K562 (cell line): ENCODE results near the gene LAMB3. TPM values are rescaled to one million over a fixed set of nuclear protein-coding genes. Genes with fewer than 3 reads are reported as not detected.

Experiments used
- CBFB ChIP-seq: sonication (generic); formaldehyde crosslinking; IDR thresholded peaks from 2 replicates; pipeline ENCODE4 v1.4.0; 2020; ENCODE audit warnings: mild to moderate bottlenecking, missing genetic modification reagents
- ELF1 ChIP-seq: fragments of 200-800 bp; sonication (Bioruptor generic); IDR thresholded peaks from 2 replicates; pipeline ENCODE4 v1.6.1; 2016; ENCODE audit warnings: missing genetic modification characterization, missing compliant biosample characterization
- EP300 ChIP-seq: IDR thresholded peaks from 2 replicates; pipeline ENCODE4 v1.6.1; 2012; ENCODE audit warnings: low read length, improper control_type of control experiment
- ERF ChIP-seq: fragments of 450-650 bp; formaldehyde crosslinking; IDR thresholded peaks from 2 replicates; pipeline ENCODE4 v1.4.0; 2020; ENCODE audit warnings: mild to moderate bottlenecking, mixed read lengths
- ETS2 ChIP-seq: IDR thresholded peaks from 2 replicates; pipeline ENCODE4 v1.6.1; 2016; ENCODE audit warnings: borderline replicate concordance, missing genetic modification characterization, mild to moderate bottlenecking, moderate library complexity, missing compliant biosample characterization; ENCODE audit not compliant: poor library complexity, severe bottlenecking
- FOSL1 ChIP-seq: fragments of 200-800 bp; sonication (Bioruptor generic); conservative IDR thresholded peaks from 2 replicates; pipeline ENCODE4 v1.6.1; 2016; ENCODE audit warnings: missing genetic modification characterization, missing compliant biosample characterization
- GTF2E2 ChIP-seq: fragments of 200-800 bp; sonication (Bioruptor generic); IDR thresholded peaks from 2 replicates; pipeline ENCODE4 v1.6.1; 2016; ENCODE audit warnings: missing genetic modification characterization, missing compliant biosample characterization
- HES1 ChIP-seq: fragments of 450-650 bp; IDR thresholded peaks from 2 replicates; pipeline ENCODE4 v1.6.1; 2016; ENCODE audit warnings: low read depth, mild to moderate bottlenecking, moderate library complexity
- HSF4 ChIP-seq: fragments of 250-450 bp; sonication (Bioruptor Pico); IDR thresholded peaks from 2 replicates; pipeline ENCODE4 v2.1.2; 2022; ENCODE audit warnings: mild to moderate bottlenecking, moderate library complexity, borderline replicate concordance
- JUND ChIP-seq, 2 experiments: IDR thresholded peaks; 2 replicates in 1 of 2; 3 replicates in 1 of 2; pipeline ENCODE4 v1.6.1; 2011; ENCODE audit warnings: borderline replicate concordance in 2 of 2, low read depth in 2 of 2, low read length in 2 of 2, improper control_type of control experiment in 1 of 2, missing biosample characterization in 1 of 2, missing genetic modification characterization in 1 of 2, missing genetic modification reagents in 1 of 2
- LEF1 ChIP-seq: fragments of 450-650 bp; IDR thresholded peaks from 2 replicates; pipeline ENCODE4 v1.6.1; 2016; ENCODE audit warnings: mild to moderate bottlenecking
- MECOM ChIP-seq: fragments of 250-450 bp; sonication (Bioruptor Pico); IDR thresholded peaks from 2 replicates; pipeline ENCODE4 v1.8.0; 2022; ENCODE audit warnings: inconsistent platforms
- RAD21 ChIP-seq, 2 experiments: fragments of 250-450 bp in 1 of 2; fragments of 450-650 bp in 1 of 2; sonication (Bioruptor Pico) in 1 of 2; formaldehyde crosslinking in 1 of 2; IDR thresholded peaks in 1 of 2; conservative IDR thresholded peaks in 1 of 2; 2 replicates each; pipeline versions ENCODE4 v1.4.0 to v1.8.0; 2020 to 2022; ENCODE audit warnings: mild to moderate bottlenecking in 2 of 2, moderate library complexity in 1 of 2
- TAF1 ChIP-seq: IDR thresholded peaks from 2 replicates; pipeline ENCODE4 v1.6.1; 2011; ENCODE audit warnings: mild to moderate bottlenecking, low read length, moderate library complexity; ENCODE audit not compliant: insufficient read depth, control insufficient read depth, severe bottlenecking; ENCODE audit errors: extremely low read depth
- ZEB2 ChIP-seq: fragments of 450-650 bp; IDR thresholded peaks from 2 replicates; pipeline ENCODE4 v1.6.1; 2016
- ZNF3 ChIP-seq: fragments of 250-450 bp; sonication (Bioruptor Pico); IDR thresholded peaks from 2 replicates; pipeline ENCODE4 v1.5.0; 2021; ENCODE audit warnings: mild to moderate bottlenecking, moderate library complexity
- ZNF431 ChIP-seq: sonication (generic); formaldehyde crosslinking; IDR thresholded peaks from 2 replicates; pipeline ENCODE4 v1.8.0; 2022; ENCODE audit warnings: mild to moderate bottlenecking, missing genetic modification reagents
- polyA plus RNA-seq, 8 experiments: library from polyadenylated mRNA; depleted of rRNA in 4 of 8; stranded (reverse) in 5 of 8; unstranded in 3 of 8; fragments of >200 nt; fragmentation: Nextera tagmentation in 2 of 8; fragmentation: Illumina TruSeq in 1 of 8; extraction: Ambion mirVana in 2 of 8; extraction: Trizol in 1 of 8; gene quantifications; 2 replicates each; pipeline versions ENCODE4 v1.2.1 to v1.2.3, GENCODE V29; 2011 to 2014; ENCODE audit warnings: inconsistent platforms in 1 of 8, missing spikeins in 1 of 8
- total RNA-seq, 7 experiments: library from RNA; depleted of rRNA in 6 of 7; stranded (reverse); fragments of >200 nt in 6 of 7; fragmentation: Illumina TruSeq in 2 of 7; extraction: Trizol in 2 of 7; gene quantifications; 2 replicates each; pipeline versions ENCODE4 v1.2.1 to v1.2.3, GENCODE V29; 2011 to 2021; ENCODE audit warnings: low replicate concordance in 1 of 7
- TF ChIP-seq, protein P1 (sequence below): fragments of 250-450 bp; sonication (Bioruptor Pico); IDR thresholded peaks from 2 replicates; pipeline ENCODE4 v1.8.0; 2022; ENCODE audit warnings: inconsistent platforms, mild to moderate bottlenecking, moderate library complexity, borderline replicate concordance
- TF ChIP-seq, protein P2 (sequence below): sonication (generic); formaldehyde crosslinking; IDR thresholded peaks from 2 replicates; pipeline ENCODE4 v1.8.0; 2022; ENCODE audit warnings: mild to moderate bottlenecking, missing genetic modification reagents

Gene LAMB3
- total and polyA plus RNA-seq, 9 of the 15 experiments (the other 6 are each of a cell fraction or from before 2014, with no cell fraction given) = 0.08 to 1.3 (median 0.91) TPM

DNA sequence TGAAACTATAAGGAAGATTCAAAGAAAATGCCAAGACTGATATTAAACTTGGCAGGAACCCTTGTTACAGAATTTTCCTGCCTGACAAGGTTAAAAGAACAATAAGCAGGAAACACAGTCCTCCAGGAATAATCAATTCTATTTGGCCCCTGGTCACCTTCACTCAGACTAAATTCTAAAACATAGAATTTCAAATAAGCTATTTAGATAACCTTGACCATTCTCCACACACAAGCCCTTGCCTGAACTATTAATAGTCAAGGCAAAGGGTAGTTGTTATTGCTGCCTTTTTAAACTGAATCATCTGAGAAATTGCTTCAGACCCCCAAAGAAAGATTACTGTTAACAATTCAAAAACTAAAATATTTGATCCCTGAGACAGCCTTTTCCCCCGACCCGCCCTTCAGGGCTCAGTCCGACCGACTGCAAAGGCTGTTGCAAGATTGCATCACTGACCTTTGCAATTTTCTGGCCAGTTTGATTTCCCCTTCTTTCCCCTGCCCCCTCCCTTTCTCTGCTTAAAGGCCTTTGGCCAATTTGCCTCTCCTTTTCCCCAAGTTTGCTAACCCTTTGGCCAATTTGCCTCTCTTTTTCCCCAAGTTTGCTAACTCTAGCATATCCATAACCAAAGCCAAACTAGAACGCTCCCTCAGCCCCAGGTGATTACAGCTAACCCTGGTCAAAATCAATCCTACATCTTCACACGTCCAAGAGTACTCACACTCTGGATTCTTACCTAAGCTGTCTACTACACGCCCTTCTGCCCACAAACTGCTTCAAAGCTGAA is 21.6 kb upstream of the LAMB3 start (continued):
- TF ChIP-seq TAF1 = no peak
- peak in 1 of 2 experiments; percentile 2; a peak in 1 of 4 replicates for TF ChIP-seq RAD21 (CRISPR knock-in tag; conservative IDR thresholded peaks at IDR 0.05 in 1 of 2, IDR thresholded peaks at IDR 0.05 in 1 of 2)
- TF ChIP-seq ZNF431 = 0 out of 2 replicates have a peak, but pooled peaks have one; percentile 32
- peak; percentile 85 for TF ChIP-seq JUND (IDR thresholded peaks at IDR 0.05; ENCODE audit: borderline replicate concordance, low read depth, low read length)
- TF ChIP-seq JUND (tag; IDR thresholded peaks at IDR 0.05; ENCODE audit: borderline replicate concordance, low read depth, low read length) = no peak; the same call in 2 of the 3 replicates
- TF ChIP-seq ETS2 (tag) = no peak
- TF ChIP-seq FOSL1 (tag) = peak; percentile 83
- no peak for TF ChIP-seq HSF4 (CRISPR knock-in tag)
- peak; percentile 18; the same call in 1 of the 2 replicates for TF ChIP-seq ZEB2
- no peak for TF ChIP-seq CBFB (CRISPR knock-in tag)
- TF ChIP-seq, protein P1, sequence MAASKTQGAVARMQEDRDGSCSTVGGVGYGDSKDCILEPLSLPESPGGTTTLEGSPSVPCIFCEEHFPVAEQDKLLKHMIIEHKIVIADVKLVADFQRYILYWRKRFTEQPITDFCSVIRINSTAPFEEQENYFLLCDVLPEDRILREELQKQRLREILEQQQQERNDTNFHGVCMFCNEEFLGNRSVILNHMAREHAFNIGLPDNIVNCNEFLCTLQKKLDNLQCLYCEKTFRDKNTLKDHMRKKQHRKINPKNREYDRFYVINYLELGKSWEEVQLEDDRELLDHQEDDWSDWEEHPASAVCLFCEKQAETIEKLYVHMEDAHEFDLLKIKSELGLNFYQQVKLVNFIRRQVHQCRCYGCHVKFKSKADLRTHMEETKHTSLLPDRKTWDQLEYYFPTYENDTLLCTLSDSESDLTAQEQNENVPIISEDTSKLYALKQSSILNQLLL (CRISPR knock-in tag) = no peak
- TF ChIP-seq, protein P2, sequence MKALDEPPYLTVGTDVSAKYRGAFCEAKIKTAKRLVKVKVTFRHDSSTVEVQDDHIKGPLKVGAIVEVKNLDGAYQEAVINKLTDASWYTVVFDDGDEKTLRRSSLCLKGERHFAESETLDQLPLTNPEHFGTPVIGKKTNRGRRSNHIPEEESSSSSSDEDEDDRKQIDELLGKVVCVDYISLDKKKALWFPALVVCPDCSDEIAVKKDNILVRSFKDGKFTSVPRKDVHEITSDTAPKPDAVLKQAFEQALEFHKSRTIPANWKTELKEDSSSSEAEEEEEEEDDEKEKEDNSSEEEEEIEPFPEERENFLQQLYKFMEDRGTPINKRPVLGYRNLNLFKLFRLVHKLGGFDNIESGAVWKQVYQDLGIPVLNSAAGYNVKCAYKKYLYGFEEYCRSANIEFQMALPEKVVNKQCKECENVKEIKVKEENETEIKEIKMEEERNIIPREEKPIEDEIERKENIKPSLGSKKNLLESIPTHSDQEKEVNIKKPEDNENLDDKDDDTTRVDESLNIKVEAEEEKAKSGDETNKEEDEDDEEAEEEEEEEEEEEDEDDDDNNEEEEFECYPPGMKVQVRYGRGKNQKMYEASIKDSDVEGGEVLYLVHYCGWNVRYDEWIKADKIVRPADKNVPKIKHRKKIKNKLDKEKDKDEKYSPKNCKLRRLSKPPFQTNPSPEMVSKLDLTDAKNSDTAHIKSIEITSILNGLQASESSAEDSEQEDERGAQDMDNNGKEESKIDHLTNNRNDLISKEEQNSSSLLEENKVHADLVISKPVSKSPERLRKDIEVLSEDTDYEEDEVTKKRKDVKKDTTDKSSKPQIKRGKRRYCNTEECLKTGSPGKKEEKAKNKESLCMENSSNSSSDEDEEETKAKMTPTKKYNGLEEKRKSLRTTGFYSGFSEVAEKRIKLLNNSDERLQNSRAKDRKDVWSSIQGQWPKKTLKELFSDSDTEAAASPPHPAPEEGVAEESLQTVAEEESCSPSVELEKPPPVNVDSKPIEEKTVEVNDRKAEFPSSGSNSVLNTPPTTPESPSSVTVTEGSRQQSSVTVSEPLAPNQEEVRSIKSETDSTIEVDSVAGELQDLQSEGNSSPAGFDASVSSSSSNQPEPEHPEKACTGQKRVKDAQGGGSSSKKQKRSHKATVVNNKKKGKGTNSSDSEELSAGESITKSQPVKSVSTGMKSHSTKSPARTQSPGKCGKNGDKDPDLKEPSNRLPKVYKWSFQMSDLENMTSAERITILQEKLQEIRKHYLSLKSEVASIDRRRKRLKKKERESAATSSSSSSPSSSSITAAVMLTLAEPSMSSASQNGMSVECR (CRISPR knock-in tag) = no peak
- TF ChIP-seq MECOM (CRISPR knock-in tag) = peak; percentile 2; the same call in 1 of the 2 replicates
- TF ChIP-seq ERF = peak; percentile 41; the same call in 1 of the 2 replicates
- TF ChIP-seq ZNF3 (CRISPR knock-in tag) = no peak
- 0 out of 2 replicates have a peak, but pooled peaks have one; percentile 15 for TF ChIP-seq ELF1
- TF ChIP-seq LEF1 = peak; percentile 49; the same call in 1 of the 2 replicates
- peak; percentile 58; the same call in 1 of the 2 replicates for TF ChIP-seq HES1
- peak; percentile 85 for TF ChIP-seq EP300
- TF ChIP-seq GTF2E2 (tag) = peak; percentile 77; the same call in 1 of the 2 replicates
